ENCODE data around the gene BTBD17.

BTBD17 gene

DNA sequence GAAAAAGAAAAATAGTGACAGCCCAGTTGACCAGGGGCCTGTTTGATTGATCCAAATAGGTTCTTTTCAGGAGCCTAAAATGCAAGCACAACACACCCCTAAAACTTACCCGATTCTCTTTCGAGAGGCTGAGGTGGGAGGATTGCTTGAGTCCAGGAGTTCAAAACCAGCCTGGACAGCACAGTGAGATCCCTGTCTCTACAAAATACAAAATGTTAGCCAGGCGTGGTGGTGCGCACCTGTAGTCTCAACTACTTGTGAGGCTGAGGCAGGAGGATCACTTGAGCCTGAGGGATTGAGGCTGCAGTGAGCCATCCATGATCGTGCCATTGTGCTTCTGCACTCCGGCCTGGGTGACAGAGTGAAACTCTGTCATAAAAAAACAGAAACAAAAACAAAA, 37.1 kb downstream of the BTBD17 start:
- Mint-ChIP-seq H3K4me3 (no peak overlapping the region), H3K27me3 (peaks cover 35% of the 10 kb centered on the region), H3K9me3 (no peaks in the 10 kb centered on the region), H3K4me1 (peaks cover 11% of the 10 kb centered on the region), H3K36me3 (ENCODE audit: low read depth) (no peaks in the 10 kb centered on the region), H3K27ac (no peak overlapping the region)
- ATAC-seq (no peak), DNase-seq (no peak)

DNA sequence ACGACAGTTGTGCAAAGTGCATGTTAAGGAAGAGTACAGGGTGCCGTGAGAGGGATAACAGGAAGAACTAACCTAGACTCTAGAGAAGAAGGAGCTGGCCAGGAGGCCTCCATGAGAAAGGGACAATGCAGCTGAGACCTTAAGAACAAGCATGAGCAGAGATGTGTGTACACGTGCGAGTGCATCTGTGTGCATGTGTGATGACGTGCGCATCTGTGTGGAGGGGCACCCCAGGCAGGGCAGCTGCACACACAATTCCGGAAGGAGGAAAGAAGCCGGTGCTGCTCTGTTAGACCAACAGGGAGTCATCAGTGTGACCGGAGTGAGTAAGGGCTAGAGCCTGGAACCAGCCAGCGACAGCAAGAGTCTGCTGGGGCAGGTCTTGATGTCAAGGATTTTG, 43.3 kb downstream of the BTBD17 start:
- H3K27ac Mint-ChIP-seq: no peak overlapping the region
- no peaks in the 10 kb centered on the region for H3K9me3 Mint-ChIP-seq
- H3K4me1 Mint-ChIP-seq: no peaks in the 10 kb centered on the region
- H3K4me3 Mint-ChIP-seq: no peak overlapping the region
- ATAC-seq: no peak
- DNase-seq: no peak
- no peaks in the 10 kb centered on the region for H3K36me3 Mint-ChIP-seq (ENCODE audit: low read depth)
- H3K27me3 Mint-ChIP-seq: peaks cover 11% of the 10 kb centered on the region

DNA sequence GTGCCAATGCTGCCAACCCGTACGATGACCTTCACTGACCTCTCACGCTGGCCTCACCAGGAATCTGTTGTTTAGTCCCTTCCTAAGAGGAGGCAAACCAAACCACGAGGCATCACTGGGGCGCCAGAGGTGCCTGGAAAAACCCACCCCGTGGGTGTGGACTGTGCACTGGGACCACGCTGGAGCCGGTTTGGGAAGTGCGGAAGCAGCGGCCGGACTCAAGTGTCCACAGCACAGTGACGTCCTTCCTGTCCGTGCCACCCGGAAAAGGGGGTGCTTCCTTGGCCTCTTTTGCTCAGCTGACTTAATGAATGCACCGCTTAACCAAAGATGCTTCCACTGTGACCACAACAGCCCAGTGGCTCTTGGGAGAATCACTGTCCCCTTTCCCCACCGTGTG, 44.6 kb downstream of the BTBD17 start:
- H3K9me3 Mint-ChIP-seq: no peaks in the 10 kb centered on the region
- H3K4me3 Mint-ChIP-seq: no peak overlapping the region
- DNase-seq (no peak), ATAC-seq (no peak)
- H3K4me1 Mint-ChIP-seq: no peaks in the 10 kb centered on the region
- H3K27ac Mint-ChIP-seq: no peak overlapping the region
- H3K27me3 Mint-ChIP-seq: peaks cover 3% of the 10 kb centered on the region
- H3K36me3 Mint-ChIP-seq (ENCODE audit: low read depth): no peaks in the 10 kb centered on the region

DNA sequence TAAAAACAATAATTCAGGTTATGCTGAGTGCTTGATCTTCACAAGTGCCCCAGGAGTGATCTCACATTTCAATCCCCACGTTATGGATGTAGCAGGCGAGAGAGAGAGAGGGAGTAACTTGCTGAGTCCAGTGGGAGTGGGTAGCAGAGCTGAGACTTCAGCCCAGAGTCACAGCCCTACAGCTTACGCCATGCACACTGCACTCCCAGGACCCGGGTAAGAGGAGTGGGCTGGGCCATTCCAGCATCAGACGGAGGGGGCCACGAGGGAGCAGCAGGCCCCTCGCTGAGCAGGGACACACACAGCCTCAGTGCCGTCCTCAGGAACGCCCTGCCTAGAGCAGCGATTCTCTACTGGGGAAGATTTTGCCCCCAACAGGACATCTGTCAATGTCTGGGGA, 45.4 kb downstream of the BTBD17 start:
- no peaks in the 10 kb centered on the region for H3K36me3 Mint-ChIP-seq (ENCODE audit: low read depth)

DNA sequence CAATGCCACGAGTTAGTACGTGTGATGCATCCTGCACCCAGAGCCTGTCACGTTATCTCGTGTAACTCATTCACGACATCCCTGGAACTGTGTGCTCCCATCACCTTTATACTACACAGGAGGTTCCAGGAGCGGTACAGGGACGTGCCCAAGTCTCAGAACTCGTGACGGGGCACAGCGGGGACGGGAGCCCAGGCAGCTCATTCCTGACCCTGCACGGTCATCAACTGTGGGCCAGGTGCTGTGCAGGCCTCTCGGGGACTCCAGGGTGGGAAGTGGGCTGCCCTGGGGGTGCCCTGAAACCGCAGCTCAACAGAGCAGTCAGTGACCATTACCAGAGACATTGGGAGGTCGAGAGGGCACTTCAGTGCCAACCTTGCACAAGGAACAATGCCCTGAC, 46.8 kb downstream of the BTBD17 start:
- DNase-seq (no peak), ATAC-seq (no peak)
- Mint-ChIP-seq H3K27ac (no peak overlapping the region), H3K27me3 (peaks cover 2% of the 10 kb centered on the region), H3K36me3 (ENCODE audit: low read depth) (no peaks in the 10 kb centered on the region), H3K9me3 (no peaks in the 10 kb centered on the region), H3K4me3 (no peak overlapping the region), H3K4me1 (no peaks in the 10 kb centered on the region)

More for the DNA sequence above, 45.4 kb downstream of the BTBD17 start:
- H3K4me3 Mint-ChIP-seq: no peak overlapping the region
- no peak for DNase-seq
- no peaks in the 10 kb centered on the region for H3K4me1 Mint-ChIP-seq
- H3K9me3 Mint-ChIP-seq: no peaks in the 10 kb centered on the region
- no peak for ATAC-seq
- no peak overlapping the region for H3K27ac Mint-ChIP-seq
- H3K27me3 Mint-ChIP-seq: no peaks in the 10 kb centered on the region

DNA sequence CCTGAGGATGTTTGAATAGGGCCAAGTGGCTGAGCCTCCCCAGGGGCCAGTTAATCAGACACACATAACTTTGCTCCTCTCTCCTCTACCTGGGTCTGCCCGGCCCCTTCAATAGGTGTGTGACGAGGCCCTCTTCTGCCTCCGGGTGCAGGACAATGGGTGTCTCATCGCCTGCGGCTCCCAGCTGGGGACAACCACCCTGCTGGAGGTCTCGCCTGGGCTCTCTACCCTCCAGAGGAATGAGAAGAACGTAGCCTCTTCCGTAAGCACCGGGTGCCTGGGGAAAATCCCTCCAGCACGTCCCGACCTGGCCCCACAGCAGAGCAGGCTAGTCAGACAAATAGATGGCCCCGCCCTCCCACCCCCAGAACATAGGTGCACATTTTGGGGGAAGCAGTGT, 51.8 kb downstream of the BTBD17 start:
- Mint-ChIP-seq H3K36me3 (ENCODE audit: low read depth) (no peaks in the 10 kb centered on the region), H3K27ac (no peak overlapping the region), H3K9me3 (no peaks in the 10 kb centered on the region), H3K4me1 (peaks cover 10% of the 10 kb centered on the region), H3K27me3 (peaks cover 16% of the 10 kb centered on the region), H3K4me3 (no peak overlapping the region)
- no peak for ATAC-seq
- DNase-seq: no peak

DNA sequence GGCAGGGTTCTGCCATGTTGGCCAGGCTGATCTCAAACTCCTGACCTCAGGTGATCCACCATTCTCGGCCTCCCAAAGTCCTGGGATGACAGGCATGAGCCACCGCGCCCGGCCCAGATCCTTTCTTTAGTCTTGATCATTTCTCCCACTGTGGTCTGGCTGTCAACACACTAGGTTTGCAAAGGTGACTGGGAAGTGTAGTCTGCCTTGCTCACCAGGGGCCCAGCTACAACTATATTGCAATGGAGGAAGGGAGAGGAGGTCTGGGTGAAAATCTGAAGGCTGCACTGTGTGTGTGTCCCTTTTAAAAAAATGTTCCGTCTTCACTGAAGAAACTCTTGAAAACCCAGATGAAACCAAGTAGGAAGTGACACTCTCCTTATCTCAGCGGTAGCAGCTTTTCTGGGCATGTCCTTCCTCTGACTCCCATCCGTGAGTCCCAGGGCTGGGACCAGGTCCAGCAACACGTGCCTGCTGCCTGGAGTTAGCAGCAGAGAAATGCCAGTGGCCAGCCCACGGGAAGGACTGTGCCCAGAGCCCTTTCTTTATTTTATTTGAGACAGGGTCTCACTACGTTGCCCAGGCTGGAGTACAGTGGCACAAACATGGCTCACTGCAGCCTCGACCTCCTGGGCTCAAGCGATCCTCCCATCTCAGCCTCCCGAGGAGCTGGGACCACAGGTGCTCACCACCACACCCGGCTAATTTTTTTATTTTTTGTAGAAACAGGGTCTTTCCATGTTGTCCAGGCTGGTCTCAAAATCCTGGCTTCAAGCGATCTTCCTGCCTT, 53.5 kb downstream of the BTBD17 start:
- Mint-ChIP-seq H3K27me3 (peaks cover 18% of the 10 kb centered on the region), H3K4me3 (no peak overlapping the region), H3K4me1 (peaks cover 10% of the 10 kb centered on the region), H3K27ac (no peak overlapping the region), H3K9me3 (no peaks in the 10 kb centered on the region), H3K36me3 (ENCODE audit: low read depth) (no peaks in the 10 kb centered on the region)
- DNase-seq (no peak), ATAC-seq (no peak)
